Measurements from ENCODE around the gene TFAP2E. TPM values are rescaled to one million over a fixed set of nuclear protein-coding genes. Genes with fewer than 3 reads are reported as not detected.

Gene TFAP2E
- total RNA-seq, 4 donors from 2014 or later = 0.97 to 3.6 TPM; not detected in 2

DNA sequence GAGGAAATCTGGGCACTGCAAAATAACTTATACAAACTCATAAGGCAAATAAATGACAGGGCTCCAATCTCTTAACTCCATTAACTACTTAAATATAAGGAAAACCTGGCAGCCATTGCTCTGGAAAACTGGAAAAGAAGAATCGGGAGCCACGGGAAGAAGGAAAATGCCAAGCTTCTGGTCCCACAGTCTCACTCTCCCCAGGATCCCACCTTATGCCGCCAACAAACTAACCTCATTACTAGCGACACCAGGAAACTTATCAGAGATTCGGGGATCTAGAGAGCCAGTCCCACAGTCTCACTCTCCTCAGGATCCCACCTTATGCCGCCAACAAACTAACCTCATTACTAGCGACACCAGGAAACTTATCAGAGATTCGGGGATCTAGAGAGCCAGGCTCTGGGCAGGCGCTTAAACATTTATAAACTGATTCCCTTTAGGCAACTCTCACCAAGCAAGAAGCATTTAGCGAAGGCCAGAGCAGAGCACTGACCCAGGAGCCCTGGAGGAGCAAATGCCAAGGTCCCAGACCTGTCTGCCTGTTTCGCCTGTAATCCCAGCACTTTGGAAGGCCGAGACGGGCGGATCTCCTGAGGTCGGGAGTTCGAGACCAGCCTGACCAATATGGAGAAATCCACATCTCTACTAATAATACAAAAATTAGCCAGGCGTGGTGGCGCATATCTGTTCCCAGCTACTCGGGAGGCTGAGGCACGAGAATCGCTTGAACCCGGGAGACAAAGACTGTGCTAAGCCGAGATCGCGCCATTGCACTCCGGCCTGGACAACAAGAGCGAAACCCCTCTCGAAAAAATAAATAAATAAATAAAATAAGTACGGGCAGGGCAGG is 67.5 kb downstream of the TFAP2E start:
- intact Hi-C loops (cut with DNase I; ENCODE audit: low total_unique reads) = no loop called here
- no peak for TF ChIP-seq CTCF (IDR thresholded peaks at IDR 0.05)
- no peak for TF ChIP-seq POLR2A (IDR thresholded peaks at IDR 0.05)
- DNase-seq = no peak
- H3K27me3 ChIP-seq = no peaks in the 10 kb centered on the region
- no peaks in the 10 kb centered on the region for H3K9me3 ChIP-seq
- H3K36me3 ChIP-seq = no peaks in the 10 kb centered on the region
- peak overlapping the region; percentile 90 to 91 for H3K27ac ChIP-seq
- peak overlapping the region; percentile 84 to 94 for H3K4me3 ChIP-seq
- H3K4me1 ChIP-seq = peaks cover 0 to 14% of the 10 kb centered on the region in 2 donors

DNA sequence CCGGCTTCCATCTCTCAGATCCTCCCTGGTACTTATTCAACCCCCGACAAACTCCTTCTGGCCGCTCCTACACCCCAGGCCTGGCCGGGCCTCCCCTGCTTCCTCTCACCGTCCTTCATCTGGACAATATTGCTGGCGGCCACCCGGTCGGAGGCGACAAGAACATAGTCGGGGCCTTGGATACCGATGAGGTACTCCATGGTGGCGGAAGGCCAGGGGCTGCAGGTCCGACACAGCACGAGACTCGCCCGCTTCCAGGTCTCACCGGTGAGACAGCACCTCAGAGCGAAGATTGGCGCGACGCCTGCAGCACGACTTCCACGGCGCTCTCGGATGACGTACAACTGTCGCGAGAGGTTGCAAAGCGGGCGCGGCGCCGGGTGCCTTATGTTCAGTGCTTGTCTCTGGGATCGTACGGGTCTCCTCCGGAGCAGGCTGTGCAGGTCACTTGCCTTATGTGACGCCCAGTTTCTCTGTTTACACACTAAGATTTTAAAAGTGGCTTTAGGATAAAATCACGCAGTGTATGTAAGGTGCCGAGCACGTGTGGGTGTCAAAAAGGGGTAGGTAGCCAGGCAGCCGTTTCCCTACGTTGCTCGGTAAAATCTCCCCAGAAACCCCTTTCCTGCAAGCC is 68.2 kb downstream of the TFAP2E start, which contains the start of gene PSMB2:
PSMB2 (minus strand) TSS at position 294 of the 634 bp plus-strand sequence; CDS start at position 200, 94 bp downstream.
- Histone ChIP-seq H3K27ac (peak within 1 kb of the TSS; percentile 90 to 91), H3K36me3 (no peaks in the 10 kb centered on the region), H3K4me1 (peaks cover 0 to 14% of the 10 kb centered on the region in 2 donors), H3K27me3 (no peaks in the 10 kb centered on the region), H3K9me3 (no peaks in the 10 kb centered on the region), H3K4me3 (peak within 1 kb of the TSS; percentile 84 to 94)
- peak; percentile 94 to 95 for DNase-seq
- intact Hi-C loops (cut with DNase I; ENCODE audit: low total_unique reads) = no loop called here
- peak in 1 of 4 experiments; percentile 21 for TF ChIP-seq CTCF (IDR thresholded peaks at IDR 0.05)
- peak; percentile 54 to 58 for TF ChIP-seq POLR2A (IDR thresholded peaks at IDR 0.05)

DNA sequence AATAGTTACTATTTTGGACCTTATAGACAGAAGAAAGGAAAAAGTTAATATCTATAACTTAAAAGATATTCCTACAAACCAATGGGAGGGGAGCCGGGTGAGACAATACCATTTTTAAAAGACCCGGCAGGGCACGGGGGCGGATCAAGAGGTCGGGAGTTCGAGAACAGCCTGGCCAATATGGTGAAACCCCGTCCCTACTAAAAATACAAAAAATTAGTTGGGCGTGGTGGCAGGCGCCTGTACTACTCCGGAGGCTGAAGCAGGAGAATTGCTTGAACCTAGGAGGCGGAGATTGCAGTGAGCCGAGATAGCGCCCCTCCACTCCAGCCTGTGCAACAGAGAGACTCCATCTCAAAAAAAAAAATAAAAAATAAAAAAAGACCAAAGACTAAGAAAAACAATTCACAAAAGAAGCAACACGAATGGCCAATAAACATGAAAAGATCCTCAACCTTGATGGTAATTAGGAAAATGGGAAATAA is 69.4 kb downstream of the TFAP2E start:
- peak overlapping the region; percentile 84 to 94 for H3K4me3 ChIP-seq
- no peaks in the 10 kb centered on the region for H3K9me3 ChIP-seq
- H3K36me3 ChIP-seq = no peaks in the 10 kb centered on the region
- no peaks in the 10 kb centered on the region for H3K27me3 ChIP-seq
- no peak for TF ChIP-seq POLR2A (IDR thresholded peaks at IDR 0.05)
- H3K4me1 ChIP-seq = peaks cover 0 to 14% of the 10 kb centered on the region in 2 donors
- H3K27ac ChIP-seq = peak overlapping the region; percentile 90 to 91
- intact Hi-C loops (cut with DNase I; ENCODE audit: low total_unique reads) = no loop called here
- peak in 1 of 2 donors; percentile 14 for DNase-seq

- H3K27me3 ChIP-seq = no peaks in the 10 kb centered on the region
- no peak overlapping the region for H3K4me3 ChIP-seq
- no peak for DNase-seq
- intact Hi-C loops (cut with DNase I; ENCODE audit: low total_unique reads) = no loop called here
- H3K27ac ChIP-seq = no peak overlapping the region
- H3K9me3 ChIP-seq = no peaks in the 10 kb centered on the region
- no peaks in the 10 kb centered on the region for H3K4me1 ChIP-seq
- no peaks in the 10 kb centered on the region for H3K36me3 ChIP-seq
- no peak for TF ChIP-seq POLR2A (IDR thresholded peaks at IDR 0.05)
- TF ChIP-seq CTCF (IDR thresholded peaks at IDR 0.05) = no peak
These were observed 71.1 kb downstream of the TFAP2E start for GRCh38 chr1:35644204-35644603.

Other genes starting within 250 kb of the TFAP2E start
- gene KIAA0319L, start 15.9 kb upstream of the TFAP2E start, total RNA-seq = 10 to 100 TPM; 27.6 to 72.1 (median 53.8) TPM
- 10 to 100 TPM in 2 of 4 donors, 1 to 10 TPM in 2; 4.4 to 29.9 (median 17.0) TPM for gene NCDN, start 15.5 kb upstream of the TFAP2E start, total RNA-seq
- 10 to 100 TPM in 3 of 4 donors, 1 to 10 TPM in 1; 4.9 to 40.2 (median 27.2) TPM for gene PSMB2, start 68.2 kb downstream of the TFAP2E start, total RNA-seq
- 10 to 100 TPM in 3 of 4 donors, 1 to 10 TPM in 1; 9.1 to 21.8 (median 18.4) TPM for gene C1orf216, start 145.6 kb downstream of the TFAP2E start, total RNA-seq
- 10 to 100 TPM in 1 of 4 donors, not detected in 3; 14.0 TPM for gene CLSPN, start 196.7 kb downstream of the TFAP2E start, total RNA-seq
- gene AGO4, start 234.7 kb downstream of the TFAP2E start, total RNA-seq = 10 to 100 TPM; 10.8 to 23.6 (median 17.7) TPM

Measured in uterus (tissue), 4 donors.